Hematopoietic multipotent progenitor cell treated with erythropoietin and hydrocortisone succinate and interleukin-3 and kit ligand, for 15 days (in vitro differentiated cells): Measurements from ENCODE around the gene NTN1.

Experiments
- DNase-seq: peaks from one replicate; pipeline ENCODE4 v3.0.0-alpha.2; 2015; ENCODE audit warnings: low spot score

NTN1 gene

GRCh38 chr17:9006175-9006767 lies 15.0 kb upstream of the NTN1 start:
- no peak for DNase-seq

DNA sequence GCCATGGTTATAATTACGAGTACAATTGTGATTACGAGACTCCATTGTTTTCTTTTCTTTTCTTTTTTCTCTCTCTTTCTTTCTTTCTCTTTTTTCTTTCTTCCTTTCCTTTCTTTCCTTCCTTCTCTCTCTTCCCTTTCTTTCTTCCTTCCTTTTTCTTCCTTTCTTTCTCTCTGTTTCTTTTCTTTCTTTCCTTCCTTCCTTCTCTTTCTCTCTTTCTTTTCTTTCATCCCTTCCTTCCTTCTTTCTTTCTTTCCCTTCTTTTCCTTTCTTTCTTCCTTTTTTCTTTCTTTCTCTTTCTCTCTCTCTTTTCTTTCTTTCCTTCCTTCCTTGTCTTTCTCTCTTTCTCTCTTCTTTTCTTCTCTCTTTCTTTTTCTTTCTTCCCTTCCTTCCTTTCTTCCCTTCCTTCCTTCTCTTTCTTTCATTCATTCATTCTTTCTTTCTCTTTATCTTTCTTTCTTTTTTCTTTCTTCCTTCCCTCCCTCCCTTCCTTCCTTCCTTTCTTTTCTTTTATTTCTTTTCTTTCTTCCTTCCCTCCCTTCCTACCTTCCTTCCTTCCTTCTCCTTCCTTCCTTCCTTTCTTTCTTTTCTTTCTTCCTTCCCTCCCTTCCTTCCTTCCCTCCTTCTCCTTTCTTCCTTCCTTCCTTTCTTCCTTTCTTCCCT lies 14.1 kb upstream of the NTN1 start:
- DNase-seq, result no peak

GRCh38 chr17:9009096-9009495 lies 12.2 kb upstream of the NTN1 start:
- DNase-seq, result no peak

- DNase-seq, result no peak
These were observed 11.6 kb upstream of the NTN1 start for GRCh38 chr17:9009737-9010136.

- DNase-seq, result no peak
These were observed 10.3 kb upstream of the NTN1 start for GRCh38 chr17:9011001-9011400.

- no peak for DNase-seq
These were observed 4.3 kb upstream of the NTN1 start for GRCh38 chr17:9016941-9017552.

DNA sequence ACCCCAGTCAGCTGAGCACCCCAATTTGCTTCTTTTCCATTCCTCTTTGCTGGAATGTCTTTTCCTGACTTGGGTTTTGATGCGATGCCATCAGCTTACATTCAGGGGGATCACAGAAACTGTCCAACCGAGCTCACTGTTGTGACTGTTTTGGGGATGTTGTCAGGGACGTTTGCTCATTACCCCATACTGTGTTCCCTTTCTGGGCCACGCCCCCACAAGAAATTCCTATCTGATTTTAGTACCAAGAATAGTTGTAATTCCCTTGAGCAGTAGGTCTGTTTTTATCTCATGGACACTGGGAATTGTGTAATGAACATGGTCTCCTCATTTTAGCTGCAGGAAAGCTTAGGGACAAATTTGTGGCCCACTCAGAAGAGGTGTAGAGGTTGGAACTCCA lies 2.6 kb upstream of the NTN1 start:
- no peak for DNase-seq

GRCh38 chr17:9020096-9020823 lies 1.1 kb upstream of the NTN1 start:
- DNase-seq, result no peak

DNA sequence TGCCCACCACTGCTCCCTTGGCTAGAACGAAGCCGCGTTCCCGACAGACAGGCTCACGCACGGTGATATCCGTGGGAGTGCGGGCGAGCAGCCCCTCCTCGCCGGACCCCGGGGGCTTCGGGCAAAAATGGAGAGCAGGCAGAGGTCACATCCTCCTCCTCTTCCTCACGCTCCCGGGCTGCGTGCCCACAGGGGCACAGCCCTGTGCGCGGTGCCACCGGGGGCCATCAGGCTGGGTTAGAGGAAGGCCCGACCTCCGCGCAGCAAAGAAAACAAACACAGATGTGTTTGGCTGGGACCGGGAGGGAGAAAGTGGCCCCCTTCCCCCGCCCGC lies 519 bp upstream of the NTN1 start:
- DNase-seq, result no peak

DNA sequence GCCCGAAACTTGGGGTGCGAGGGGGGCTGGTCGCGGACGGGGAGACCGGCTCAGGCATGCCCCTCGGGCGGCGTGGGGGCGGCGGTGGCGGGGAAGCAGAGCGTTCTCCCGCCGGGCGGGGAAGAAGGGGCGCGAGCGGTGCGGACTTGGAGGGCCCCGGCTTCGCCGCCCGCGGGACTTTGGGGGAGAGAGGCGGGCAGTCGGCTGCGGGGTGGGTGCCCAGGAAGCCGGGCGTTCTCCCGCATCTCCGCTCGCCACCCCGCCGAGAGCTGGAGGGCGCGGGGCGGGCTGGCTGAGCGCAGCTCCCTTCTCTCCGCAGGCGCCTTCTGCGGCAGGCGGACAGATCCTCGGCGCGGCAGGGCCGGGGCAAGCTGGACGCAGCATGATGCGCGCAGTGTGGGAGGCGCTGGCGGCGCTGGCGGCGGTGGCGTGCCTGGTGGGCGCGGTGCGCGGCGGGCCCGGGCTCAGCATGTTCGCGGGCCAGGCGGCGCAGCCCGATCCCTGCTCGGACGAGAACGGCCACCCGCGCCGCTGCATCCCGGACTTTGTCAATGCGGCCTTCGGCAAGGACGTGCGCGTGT lies 772 bp downstream of the NTN1 start:
- DNase-seq, result no peak

DNA sequence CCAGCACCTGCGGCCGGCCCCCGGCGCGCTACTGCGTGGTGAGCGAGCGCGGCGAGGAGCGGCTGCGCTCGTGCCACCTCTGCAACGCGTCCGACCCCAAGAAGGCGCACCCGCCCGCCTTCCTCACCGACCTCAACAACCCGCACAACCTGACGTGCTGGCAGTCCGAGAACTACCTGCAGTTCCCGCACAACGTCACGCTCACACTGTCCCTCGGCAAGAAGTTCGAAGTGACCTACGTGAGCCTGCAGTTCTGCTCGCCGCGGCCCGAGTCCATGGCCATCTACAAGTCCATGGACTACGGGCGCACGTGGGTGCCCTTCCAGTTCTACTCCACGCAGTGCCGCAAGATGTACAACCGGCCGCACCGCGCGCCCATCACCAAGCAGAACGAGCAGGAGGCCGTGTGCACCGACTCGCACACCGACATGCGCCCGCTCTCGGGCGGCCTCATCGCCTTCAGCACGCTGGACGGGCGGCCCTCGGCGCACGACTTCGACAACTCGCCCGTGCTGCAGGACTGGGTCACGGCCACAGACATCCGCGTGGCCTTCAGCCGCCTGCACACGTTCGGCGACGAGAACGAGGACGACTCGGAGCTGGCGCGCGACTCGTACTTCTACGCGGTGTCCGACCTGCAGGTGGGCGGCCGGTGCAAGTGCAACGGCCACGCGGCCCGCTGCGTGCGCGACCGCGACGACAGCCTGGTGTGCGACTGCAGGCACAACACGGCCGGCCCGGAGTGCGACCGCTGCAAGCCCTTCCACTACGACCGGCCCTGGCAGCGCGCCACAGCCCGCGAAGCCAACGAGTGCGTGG lies 1.5 kb downstream of the NTN1 start:
- DNase-seq, result no peak

DNA sequence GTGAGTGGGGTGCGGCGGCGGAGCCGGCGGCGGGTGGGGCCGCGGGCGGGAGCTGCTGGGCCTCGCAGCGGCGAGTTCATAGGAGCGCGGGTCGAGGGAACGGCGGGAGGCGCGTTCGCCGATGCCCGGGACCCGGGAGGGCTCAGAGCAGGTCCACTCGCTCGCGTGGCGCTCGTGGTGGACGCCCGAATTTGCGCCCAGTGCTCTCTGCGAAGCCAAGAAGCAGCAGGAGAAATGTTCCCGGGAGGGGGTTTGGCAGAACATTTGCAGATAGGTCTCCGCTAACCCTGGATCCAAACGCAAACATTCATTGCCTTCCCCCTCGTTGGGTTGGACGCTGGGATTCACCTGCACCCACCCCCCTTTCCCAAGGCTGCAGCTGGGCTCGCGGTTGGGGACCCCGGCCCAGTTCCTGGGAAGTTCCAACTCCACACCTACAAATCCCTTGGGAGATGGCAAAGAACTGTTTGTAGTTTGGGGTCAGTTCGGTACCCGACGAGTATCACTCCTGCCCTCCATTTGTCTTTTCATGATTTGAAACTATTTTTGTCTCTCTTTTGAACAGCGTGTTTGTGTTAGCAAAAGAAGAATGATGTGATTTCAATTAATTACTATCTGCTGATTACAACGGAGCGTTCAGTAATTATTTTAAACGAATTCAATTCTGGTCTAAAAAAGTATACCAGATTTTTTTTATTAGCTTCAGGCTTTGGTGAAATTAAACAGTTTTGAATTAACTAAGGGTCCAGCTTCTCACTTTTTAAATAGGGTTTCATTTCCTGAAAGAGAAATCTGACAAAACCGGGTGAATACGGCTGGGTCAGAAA lies 2.3 kb downstream of the NTN1 start:
- DNase-seq, result no peak

DNA sequence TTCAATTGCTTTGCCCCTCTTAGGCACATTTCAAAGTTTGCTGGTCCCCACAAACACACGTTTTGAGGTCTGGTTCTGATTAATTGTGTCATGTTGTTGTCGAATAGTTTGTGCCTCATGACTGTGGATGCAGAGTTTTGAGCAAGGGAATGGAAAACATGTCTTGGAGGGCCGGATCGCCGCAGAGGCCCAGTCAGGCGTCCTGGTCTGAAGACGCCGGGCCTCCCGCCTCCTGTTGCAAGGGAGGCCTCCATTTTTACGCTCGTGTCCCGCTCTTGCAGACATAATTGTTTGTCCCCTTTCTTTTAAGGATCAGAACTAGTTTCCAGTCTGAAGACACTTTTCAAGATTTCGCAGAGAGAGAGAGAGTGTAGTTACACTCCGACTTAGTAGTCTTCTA lies 3.2 kb downstream of the NTN1 start:
- no peak for DNase-seq

DNA sequence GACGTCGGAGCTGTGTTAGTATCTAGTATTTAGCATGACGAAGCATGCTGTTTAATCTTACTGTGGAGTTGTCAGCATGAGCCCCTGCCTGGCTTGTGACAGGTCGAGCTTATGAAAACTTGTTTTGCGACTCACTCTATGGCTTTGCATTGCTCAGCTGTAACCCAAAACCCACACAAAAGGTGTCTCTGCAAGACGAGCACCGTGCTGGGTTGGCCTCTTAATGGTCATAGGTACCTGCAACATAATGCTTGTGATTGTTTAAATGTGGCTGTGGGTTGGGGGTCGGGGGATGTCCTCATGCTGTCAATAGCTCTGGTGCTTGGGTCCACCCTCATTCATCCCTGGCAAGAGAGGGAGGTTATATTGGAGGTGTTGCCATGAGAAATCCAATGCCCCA lies 5.4 kb downstream of the NTN1 start:
- DNase-seq, result no peak

GRCh38 chr17:9028202-9028987 lies 7.1 kb downstream of the NTN1 start:
- DNase-seq, result no peak

DNA sequence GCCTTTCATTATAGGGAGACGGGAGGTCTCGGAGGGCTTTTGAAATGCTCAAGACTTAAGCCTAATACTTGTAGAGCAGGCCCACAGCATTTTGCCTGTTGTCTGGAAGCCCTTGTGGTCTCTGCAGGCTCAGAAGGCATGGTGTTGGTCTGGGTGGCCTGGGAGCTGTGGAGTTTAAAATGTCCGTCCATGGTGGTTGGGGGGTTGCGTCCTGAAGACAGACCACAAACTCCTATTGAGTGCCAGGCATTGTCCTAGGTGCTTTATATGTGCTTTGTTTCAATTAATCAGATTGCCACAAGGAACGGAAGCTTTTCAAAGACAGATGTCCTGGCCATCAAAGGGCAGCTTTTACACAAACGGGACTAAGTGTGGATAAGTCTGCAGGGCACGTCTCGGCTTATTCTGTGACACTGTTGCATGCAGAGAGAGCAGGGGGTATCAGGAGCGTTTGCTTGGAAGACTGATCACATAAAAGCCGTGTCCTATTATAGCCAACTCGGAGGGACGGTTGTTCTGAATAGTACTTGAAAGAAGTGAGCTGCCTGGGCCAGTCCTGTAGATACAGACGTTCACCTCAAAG lies 7.8 kb downstream of the NTN1 start:
- DNase-seq, result no peak

- no peak for DNase-seq
These were observed 10.8 kb downstream of the NTN1 start for GRCh38 chr17:9032151-9032550.

GRCh38 chr17:9032583-9032982 lies 11.3 kb downstream of the NTN1 start:
- DNase-seq, result no peak

DNA sequence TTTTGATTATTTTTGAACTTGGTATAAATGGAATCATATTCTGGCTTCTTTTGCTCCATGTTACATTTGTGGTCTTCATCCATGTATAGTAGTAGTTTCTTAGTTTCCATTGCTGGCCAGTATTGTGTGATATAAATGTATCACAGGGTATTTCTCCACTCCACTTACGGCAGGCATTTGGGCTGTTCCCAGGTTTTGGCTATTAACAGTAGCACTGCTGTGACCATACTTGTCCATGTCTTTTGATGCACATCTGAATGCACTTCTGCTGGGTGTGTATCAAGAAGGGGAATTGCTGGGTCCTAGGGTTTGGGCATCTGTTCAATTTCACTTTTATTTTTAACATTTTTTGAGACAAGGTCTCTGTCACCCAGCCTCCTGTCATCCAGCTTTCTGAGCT lies 13.9 kb downstream of the NTN1 start:
- no peak for DNase-seq

GRCh38 chr17:9036336-9036735 lies 15.0 kb downstream of the NTN1 start:
- DNase-seq, result no peak
